NCI-H1417 (cell line): Measurements from ENCODE around the gene NR5A2.
A peak's percentile ranks its signal among the peaks of the same experiment; 100 is the strongest.

Experiments
- DNase-seq, 3 experiments: peaks; one replicate each; lab custom pipeline; 2025; lab: John Stamatoyannopoulos, UW

NR5A2 gene

GRCh38 chr1:200205216-200205995 lies 177.9 kb downstream of the NR5A2 start:
- no peak for DNase-seq

- DNase-seq: no peak
These were observed 178.8 kb downstream of the NR5A2 start for GRCh38 chr1:200206340-200206739.

DNA sequence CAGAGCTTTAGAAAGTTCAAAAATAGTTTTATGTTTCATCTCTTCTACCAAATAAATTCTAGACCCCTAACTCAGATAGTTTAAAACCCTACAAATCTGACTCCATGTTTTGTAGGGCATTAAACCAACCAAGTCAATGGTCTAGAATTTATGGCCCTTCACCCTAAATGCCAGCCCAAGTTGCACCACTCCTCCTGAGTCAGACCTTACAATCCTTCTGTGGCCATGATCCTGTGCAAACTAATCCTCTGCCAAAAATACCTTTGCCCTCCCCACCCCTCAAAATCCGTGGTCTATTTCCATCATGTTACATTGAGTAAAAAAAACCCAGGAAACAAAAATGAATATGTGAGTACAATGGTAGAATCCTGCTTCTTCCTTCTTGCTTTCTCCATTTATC lies 179.3 kb downstream of the NR5A2 start:
- no peak for DNase-seq

DNA sequence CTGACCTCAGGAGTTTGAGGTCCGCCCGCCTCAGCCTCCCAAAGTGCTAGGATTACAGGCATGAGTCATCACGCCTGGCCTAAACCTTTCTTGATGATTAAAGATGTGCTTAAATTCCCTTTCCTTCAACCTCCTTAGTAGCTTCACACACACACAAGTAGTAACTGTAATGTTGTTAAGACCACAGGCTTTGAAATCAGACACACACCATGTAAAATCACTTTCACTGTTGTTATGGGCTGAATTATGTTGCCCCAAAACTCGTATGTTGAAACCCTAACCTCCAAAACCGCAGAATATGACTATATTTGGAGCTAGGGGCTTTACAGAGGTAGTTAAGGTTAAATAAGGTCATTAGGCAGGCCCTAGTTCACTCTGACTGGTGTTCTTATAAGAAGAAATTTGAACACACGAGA lies 180.2 kb downstream of the NR5A2 start:
- no peak for DNase-seq

DNA sequence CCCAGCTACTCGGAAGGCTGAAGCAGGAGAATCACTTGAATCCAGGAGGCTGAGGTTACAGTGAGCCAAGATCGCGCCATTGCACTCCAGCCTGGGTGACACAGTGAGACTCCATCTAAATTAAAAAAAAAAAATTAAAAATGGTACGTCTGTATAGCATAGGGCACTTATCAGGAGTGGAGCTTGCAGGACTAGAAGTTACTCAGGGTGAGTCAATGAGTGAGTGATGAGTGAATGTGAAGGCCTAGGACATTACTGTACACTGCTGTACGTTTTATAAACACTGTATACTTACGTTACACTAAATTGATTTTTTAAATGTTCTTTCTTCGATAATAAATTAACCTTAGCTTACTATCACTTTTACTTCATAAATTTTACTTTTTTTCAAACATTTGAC lies 183.6 kb downstream of the NR5A2 start:
- no peak for DNase-seq

DNA sequence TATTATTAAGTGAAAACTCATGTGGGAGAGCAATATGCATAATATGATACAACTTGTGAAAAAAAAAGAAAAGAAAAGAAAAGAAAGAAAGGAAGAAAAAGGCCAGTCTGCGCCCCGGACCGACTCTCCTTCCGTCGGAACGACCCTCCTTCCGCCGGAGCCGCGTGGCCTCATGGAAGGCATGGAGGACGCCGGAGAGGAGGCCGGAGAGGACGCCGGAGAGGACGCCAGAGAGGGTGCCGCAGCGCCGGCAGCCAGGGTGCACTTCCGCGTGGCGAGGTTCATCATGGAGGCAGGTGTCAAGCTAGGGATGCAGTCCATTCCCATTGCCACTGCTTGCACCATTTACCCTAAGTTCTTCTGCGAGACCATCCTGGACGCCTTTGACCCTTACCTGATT lies 185.9 kb downstream of the NR5A2 start:
- no peak for DNase-seq

DNA sequence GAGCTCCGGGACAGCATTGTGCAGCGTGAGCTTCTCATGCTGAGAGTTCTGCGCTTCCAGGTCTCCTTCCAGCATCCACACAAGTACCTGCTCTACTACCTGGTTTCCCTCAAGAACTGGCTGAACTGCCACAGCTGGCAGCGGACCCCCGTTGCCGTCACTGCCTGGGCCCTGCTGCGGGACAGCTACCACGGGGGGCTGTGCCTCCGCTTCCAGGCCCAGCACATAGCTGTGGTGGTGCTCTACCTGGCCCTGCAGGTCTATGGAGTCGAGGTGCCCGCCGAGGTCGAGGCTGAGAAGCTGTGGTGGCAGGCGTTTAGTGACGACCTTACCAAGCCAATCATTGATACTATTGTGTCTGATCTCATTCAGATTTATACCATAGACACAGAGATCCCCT lies 186.4 kb downstream of the NR5A2 start:
- no peak for DNase-seq

DNA sequence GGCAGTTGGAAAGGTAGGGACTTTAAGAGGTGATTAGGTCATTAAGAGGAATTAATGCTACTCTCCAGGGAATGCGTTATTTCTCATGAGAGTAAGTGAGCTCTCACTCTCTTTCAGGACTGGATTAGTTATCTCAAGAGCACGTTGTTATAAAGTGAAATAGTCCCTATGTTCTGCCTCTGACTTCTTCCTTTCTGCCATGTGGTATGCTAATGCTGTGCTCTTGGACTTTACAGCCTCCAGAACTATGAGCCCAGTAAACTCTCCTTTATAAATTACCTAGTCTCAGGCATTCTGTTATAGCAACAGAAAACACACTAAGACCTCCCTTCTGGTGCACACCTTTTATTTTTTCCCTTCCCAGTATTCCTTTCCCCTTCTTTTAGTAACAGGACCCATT lies 187.8 kb downstream of the NR5A2 start:
- DNase-seq: no peak

DNA sequence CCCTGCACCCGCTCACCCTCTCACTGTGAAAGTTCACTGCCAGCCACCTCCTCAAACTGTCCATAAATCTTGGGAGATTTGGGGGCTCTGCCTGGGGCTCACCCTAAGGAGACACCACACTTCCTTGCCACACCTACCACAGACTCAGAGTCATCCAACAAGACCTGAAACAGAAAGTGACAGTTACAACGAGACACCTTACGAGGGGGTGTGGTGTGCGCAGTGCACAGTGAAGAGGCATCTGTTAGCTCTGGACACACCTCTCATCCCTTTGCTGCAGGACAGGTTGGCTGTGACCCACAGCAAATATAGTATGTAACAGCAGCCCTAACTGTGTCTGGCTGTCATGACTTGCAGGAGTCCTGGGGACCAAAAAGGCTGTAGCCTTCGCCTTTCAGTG lies 190.2 kb downstream of the NR5A2 start:
- DNase-seq: no peak

GRCh38 chr1:200221614-200222282 lies 194.2 kb downstream of the NR5A2 start:
- no peak for DNase-seq

GRCh38 chr1:200223207-200223606 lies 195.7 kb downstream of the NR5A2 start:
- no peak for DNase-seq

DNA sequence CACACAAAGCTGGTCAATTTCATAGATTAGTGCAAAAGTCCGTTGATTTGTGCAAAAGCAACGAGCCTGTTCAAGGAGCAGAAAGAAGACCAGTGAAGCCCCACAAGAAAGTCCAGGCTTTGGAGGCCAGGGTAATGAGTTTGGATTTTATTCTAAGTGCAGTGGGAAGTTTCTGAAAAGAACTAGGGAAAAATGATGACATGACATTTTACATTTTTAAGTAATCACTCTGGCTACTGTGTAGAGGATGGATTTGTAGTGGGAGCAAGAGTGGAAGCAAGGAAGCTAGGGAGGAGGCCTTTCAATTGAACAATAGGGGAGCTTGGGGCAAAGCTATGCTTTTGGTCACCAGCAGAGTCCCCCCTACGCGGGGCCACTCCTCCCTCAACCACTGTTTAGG lies 196.1 kb downstream of the NR5A2 start:
- no peak for DNase-seq

DNA sequence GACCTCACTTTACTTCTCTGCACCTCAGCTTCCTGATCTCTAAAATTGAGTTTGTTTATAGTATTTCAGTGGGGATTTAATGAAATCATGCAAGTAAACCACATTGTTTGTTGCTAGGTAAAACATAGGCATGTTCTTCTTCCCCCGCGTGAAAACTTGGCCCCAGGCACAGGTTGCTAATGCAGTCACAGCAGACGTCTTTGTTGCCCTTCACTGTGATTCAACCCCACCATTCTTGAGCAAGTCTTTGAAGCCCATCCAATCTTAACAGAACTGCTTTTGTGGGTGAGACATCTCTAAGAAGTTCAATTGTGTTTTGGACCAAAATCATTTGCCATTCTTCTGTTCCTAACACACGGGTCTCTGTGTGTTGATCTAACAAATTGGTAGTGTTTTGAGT lies 196.8 kb downstream of the NR5A2 start:
- DNase-seq: peak in 1 of 3 experiments; percentile 23

DNA sequence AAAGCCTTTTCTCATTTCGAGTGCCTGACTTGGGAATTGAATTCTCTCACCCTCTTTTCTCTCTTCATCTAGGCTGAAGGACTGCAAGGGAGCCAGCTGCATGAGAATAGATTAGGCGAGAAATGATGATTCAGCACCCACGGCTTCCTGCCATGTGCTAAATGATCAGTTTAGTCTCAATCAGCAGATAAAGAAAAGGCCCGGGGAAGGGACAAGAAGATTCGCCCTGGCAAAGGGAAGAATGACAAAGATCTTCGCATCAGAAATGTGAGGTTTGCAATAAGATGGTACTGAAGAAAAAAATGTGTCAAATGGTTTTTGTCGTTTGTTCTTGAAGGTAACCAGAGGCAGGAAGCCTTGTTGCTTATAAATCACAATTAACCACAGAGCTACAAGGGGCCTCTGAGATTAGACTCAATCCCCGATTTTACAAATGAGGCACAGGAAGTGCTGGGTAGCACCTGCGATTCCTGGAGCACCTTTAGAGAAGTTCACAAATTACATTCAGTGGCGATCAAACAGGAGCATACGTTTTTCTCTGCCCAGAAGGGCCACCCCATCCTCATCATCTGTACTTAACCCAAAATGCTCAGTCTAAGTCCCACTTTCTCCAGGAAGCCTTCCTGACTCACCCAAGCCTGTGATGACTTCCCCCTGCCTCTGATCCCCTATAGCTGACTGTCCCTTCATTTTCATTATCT lies 198.9 kb downstream of the NR5A2 start:
- peak in 1 of 3 experiments; percentile 16 for DNase-seq

GRCh38 chr1:200226969-200227303 lies 199.4 kb downstream of the NR5A2 start:
- DNase-seq: peak in 1 of 3 experiments; percentile 29
